Measurements from ENCODE around the gene PLAAT4. TPM values are rescaled to one million over a fixed set of nuclear protein-coding genes. Genes with fewer than 3 reads are reported as not detected.

Gene PLAAT4
- total and polyA plus RNA-seq, 2 donors (not counting 3 experiments of a cell fraction or from before 2014, with no cell fraction given): 0.95 to 1.7 TPM

- dilution Hi-C loops (cut with MboI; ENCODE audit: extremely low pct_ligation_motif_present, low sequenced_read_pairs) (no loop called here), intact Hi-C loops (cut with micrococcal nuclease) (no loop called here)
- H4K20me1 ChIP-seq (replicated peaks; ENCODE audit: control insufficient read depth, extremely low read depth, insufficient read depth, low read length): no peaks in the 10 kb centered on the region
- no peak overlapping the region for H3K27ac ChIP-seq (ENCODE audit: insufficient read depth, low read depth, low read length)
- H3K4me3 ChIP-seq (replicated peaks in 1 of 3; ENCODE audit: insufficient read depth in 1 of 3, low read depth in 1 of 3, low read length in 3 of 3): no peak overlapping the region
- BruUV-seq (replicated peaks): no TSS peak
- POLR2A ChIA-PET: no interaction called here
- H3K79me2 ChIP-seq (ENCODE audit: control insufficient read depth, insufficient read depth, low read length): no peaks in the 10 kb centered on the region
- TF ChIP-seq MYC (IDR thresholded peaks at IDR 0.05; ENCODE audit: low read depth, low read length): no peak
- no peak for TF ChIP-seq FOS (IDR thresholded peaks at IDR 0.05; ENCODE audit: borderline replicate concordance, insufficient read depth, low read length)
- no peak for TF ChIP-seq JUN (IDR thresholded peaks at IDR 0.05; ENCODE audit: borderline replicate concordance, insufficient read depth, insufficient read length, low read depth)
- TF ChIP-seq MAX (IDR thresholded peaks at IDR 0.05; ENCODE audit: insufficient read depth, insufficient read length): no peak
- TF ChIP-seq CTCF (IDR thresholded peaks at IDR 0.05; ENCODE audit: extremely low read depth in 1 of 2, insufficient read depth in 1 of 2, low read depth in 1 of 2, low read length in 2 of 2): no peak
- no peak for TF ChIP-seq POLR2A (IDR thresholded peaks at IDR 0.05; ENCODE audit: low read depth, low read length)
- TF ChIP-seq POLR2AphosphoS5 (IDR thresholded peaks at IDR 0.05; ENCODE audit: insufficient read depth, low read depth, low read length): no peak
- TF ChIP-seq GATA2 (IDR thresholded peaks at IDR 0.05; ENCODE audit: insufficient read depth, insufficient read length, low read depth, low read length): no peak
- TF ChIP-seq EZH2 (IDR thresholded peaks at IDR 0.05; ENCODE audit: borderline replicate concordance, low read depth, low read length, severe bottlenecking): no peak
- no peak overlapping the region for H3K4me2 ChIP-seq (ENCODE audit: insufficient read depth, low read length)
- no peak overlapping the region for H2AFZ ChIP-seq (ENCODE audit: low read depth, low read length)
- CTCF ChIA-PET: interaction anchor here (0.7 kb wide), 1 partner anchor 11 kb away, joined by 3 read pairs; no protein-coding TSS in a partner anchor
- no peaks in the 10 kb centered on the region for H3K27me3 ChIP-seq (ENCODE audit: control insufficient read depth in 2 of 2, insufficient read depth in 2 of 2, low read length in 2 of 2)
- no peaks in the 10 kb centered on the region for H3K9me3 ChIP-seq (replicated peaks; ENCODE audit: control insufficient read depth, insufficient read depth, low read length)
- H3K36me3 ChIP-seq (ENCODE audit: control insufficient read depth in 2 of 2, extremely low read depth in 1 of 2, insufficient read depth in 2 of 2, low read length in 2 of 2): no peaks in the 10 kb centered on the region
- DNase-seq (ENCODE audit: low read depth, low spot score) (no peak), FAIRE-seq (no peak)
- H3K9me1 ChIP-seq (replicated peaks; ENCODE audit: control insufficient read depth, extremely low read depth, insufficient read depth, low read length): no peaks in the 10 kb centered on the region
- no peaks in the 10 kb centered on the region for H3K4me1 ChIP-seq (ENCODE audit: control insufficient read depth, extremely low read depth, insufficient read depth, low read length)
- H3K9ac ChIP-seq (replicated peaks; ENCODE audit: extremely low read depth, insufficient read depth, low read length): no peak overlapping the region
Observed at GRCh38 chr11:63554877-63555223, 18.2 kb downstream of the PLAAT4 start.
